Measurements from ENCODE around the gene RARG.
A peak's percentile ranks its signal among the peaks of the same experiment; 100 is the strongest.

Gene RARG

GRCh38 chr12:53276511-53276910 is 44.5 kb upstream of the RARG start:
- ATAC-seq = no peak
- TF ChIP-seq CREB5 (CRISPR knock-in tag; IDR thresholded peaks at IDR 0.05; ENCODE audit: low read depth) (no peak), TSHZ2 (CRISPR knock-in tag; IDR thresholded peaks at IDR 0.05) (no peak), PPARA (CRISPR knock-in tag; IDR thresholded peaks at IDR 0.05; ENCODE audit: borderline replicate concordance) (no peak), ISL1 (CRISPR knock-in tag; IDR thresholded peaks at IDR 0.05) (no peak), ZNF70 (CRISPR knock-in tag; IDR thresholded peaks at IDR 0.05) (no peak), BACH2 (CRISPR knock-in tag; IDR thresholded peaks at IDR 0.05; ENCODE audit: borderline replicate concordance) (no peak), ESRRG (CRISPR knock-in tag; IDR thresholded peaks at IDR 0.05) (no peak), CSRNP3 (CRISPR knock-in tag; IDR thresholded peaks at IDR 0.05) (no peak), SNAI2 (CRISPR knock-in tag; IDR thresholded peaks at IDR 0.05) (no peak), RARB (CRISPR knock-in tag; IDR thresholded peaks at IDR 0.05) (no peak), ZNF8 (CRISPR knock-in tag; IDR thresholded peaks at IDR 0.05) (no peak)

- ATAC-seq = no peak
- TF ChIP-seq ZC3H10 (CRISPR knock-in tag; IDR thresholded peaks at IDR 0.05) (no peak), ARNTL (CRISPR knock-in tag; IDR thresholded peaks at IDR 0.05; ENCODE audit: borderline replicate concordance, low read depth) (no peak), GLIS3 (CRISPR knock-in tag; IDR thresholded peaks at IDR 0.05) (no peak), CREB5 (CRISPR knock-in tag; IDR thresholded peaks at IDR 0.05; ENCODE audit: low read depth) (no peak), ZNF70 (CRISPR knock-in tag; IDR thresholded peaks at IDR 0.05) (no peak), ISL1 (CRISPR knock-in tag; IDR thresholded peaks at IDR 0.05) (no peak), ZFP3 (CRISPR knock-in tag; IDR thresholded peaks at IDR 0.05) (no peak), TOX (CRISPR knock-in tag; IDR thresholded peaks at IDR 0.05; ENCODE audit: borderline replicate concordance) (no peak), ZNF565 (CRISPR knock-in tag; conservative IDR thresholded peaks at IDR 0.05; ENCODE audit: low read depth) (no peak), OSR1 (CRISPR knock-in tag; IDR thresholded peaks at IDR 0.05) (no peak)
These were observed 42.4 kb upstream of the RARG start for GRCh38 chr12:53274445-53274844.

- TF ChIP-seq ZNF70 (CRISPR knock-in tag; IDR thresholded peaks at IDR 0.05) = no peak
- TF ChIP-seq PATZ1 (CRISPR knock-in tag; IDR thresholded peaks at IDR 0.05; ENCODE audit: borderline replicate concordance) = no peak
- TF ChIP-seq TOX (CRISPR knock-in tag; IDR thresholded peaks at IDR 0.05; ENCODE audit: borderline replicate concordance) = no peak
- TF ChIP-seq ESRRG (CRISPR knock-in tag; IDR thresholded peaks at IDR 0.05) = no peak
- no peak for TF ChIP-seq ZNF565 (CRISPR knock-in tag; conservative IDR thresholded peaks at IDR 0.05; ENCODE audit: low read depth)
- TF ChIP-seq ZC3H10 (CRISPR knock-in tag; IDR thresholded peaks at IDR 0.05) = no peak
- TF ChIP-seq RARB (CRISPR knock-in tag; IDR thresholded peaks at IDR 0.05) = no peak
- no peak for TF ChIP-seq CSRNP3 (CRISPR knock-in tag; IDR thresholded peaks at IDR 0.05)
- TF ChIP-seq ISL1 (CRISPR knock-in tag; IDR thresholded peaks at IDR 0.05) = no peak
- no peak for TF ChIP-seq ZFP30 (CRISPR knock-in tag; IDR thresholded peaks at IDR 0.05)
- TF ChIP-seq PPARA (CRISPR knock-in tag; IDR thresholded peaks at IDR 0.05; ENCODE audit: borderline replicate concordance) = no peak
- peak; percentile 49 for ATAC-seq
These were observed 36.9 kb upstream of the RARG start for GRCh38 chr12:53268630-53269562.

All from SK-N-SH treated with all-trans-retinoic acid at 6 μM for 48 hours (cell line).